Activated naive CD8-positive, alpha-beta T cell treated with anti-CD3 and anti-CD28 coated beads, Interleukin-2, amount 50 U/mL, for 24 hours (primary cell): Measurements from ENCODE around the gene TAS2R50.
"Not testable (repeated sequence)": the region's sequence is repeated elsewhere in the genome, so short reads cannot be mapped to it uniquely, and the experiment has no call there.

Source experiments
- ATAC-seq: fragments of 150-1000 bp; cut with Tn5 transposase; one replicate; pipeline ENCODE4 v1.10.0; 2021
- DNase-seq: peaks from one replicate; pipeline ENCODE4 v3.0.0; 2021
- H3K27ac Mint-ChIP-seq: one replicate; pipeline ENCODE4 v1.8.0; 2021; ENCODE audit warnings: mild to moderate bottlenecking, mixed read lengths
- H3K27me3 Mint-ChIP-seq: one replicate; pipeline ENCODE4 v1.8.0; 2021; ENCODE audit warnings: mixed read lengths
- H3K36me3 Mint-ChIP-seq: one replicate; pipeline ENCODE4 v1.8.0; 2021; ENCODE audit warnings: low read depth, mixed read lengths
- H3K4me1 Mint-ChIP-seq: one replicate; pipeline ENCODE4 v1.8.0; 2021; ENCODE audit warnings: mixed read lengths
- H3K4me3 Mint-ChIP-seq: one replicate; pipeline ENCODE4 v1.8.0; 2021; ENCODE audit warnings: mild to moderate bottlenecking, moderate library complexity, mixed read lengths
- H3K9me3 Mint-ChIP-seq: one replicate; pipeline ENCODE4 v1.8.0; 2021; ENCODE audit warnings: mixed read lengths

TAS2R50 gene

GRCh38 chr12:10986812-10987211 lies at the start of gene TAS2R50:
TSS of gene TAS2R50 (minus strand) at chr12:10986912. CDS start at chr12:10986860, 52 bp downstream.
- peaks cover 36% of the 10 kb centered on the region for H3K4me1 Mint-ChIP-seq
- no peak within 1 kb of the TSS for H3K27ac Mint-ChIP-seq
- no peak for ATAC-seq
- H3K36me3 Mint-ChIP-seq: peaks cover 19% of the 10 kb centered on the region
- H3K27me3 Mint-ChIP-seq: no peaks in the 10 kb centered on the region
- H3K9me3 Mint-ChIP-seq: peaks cover 16% of the 10 kb centered on the region
- no peak for DNase-seq
- no peak within 1 kb of the TSS for H3K4me3 Mint-ChIP-seq

- not testable (repeated sequence) for H3K4me1 Mint-ChIP-seq, H3K4me3 Mint-ChIP-seq, H3K27me3 Mint-ChIP-seq, H3K27ac Mint-ChIP-seq, DNase-seq, H3K9me3 Mint-ChIP-seq
- H3K36me3 Mint-ChIP-seq: peaks cover 29% of the 10 kb centered on the region
- ATAC-seq: peak; percentile 63
These were observed 47.2 kb upstream of the TAS2R50 start for GRCh38 chr12:11033959-11034358.

GRCh38 chr12:11031307-11031706 lies 44.6 kb upstream of the TAS2R50 start, which contains the start of gene TAS2R31:
TSS of gene TAS2R31 (minus strand) at chr12:11031407. CDS start at chr12:11031335, 72 bp downstream.
- DNase-seq (no peak), ATAC-seq (no peak)
- H3K27ac Mint-ChIP-seq: no peak within 1 kb of the TSS
- no peaks in the 10 kb centered on the region for H3K27me3 Mint-ChIP-seq
- H3K4me1 Mint-ChIP-seq: peaks cover 4% of the 10 kb centered on the region
- H3K36me3 Mint-ChIP-seq: peaks cover 36% of the 10 kb centered on the region
- no peaks in the 10 kb centered on the region for H3K9me3 Mint-ChIP-seq
- no peak within 1 kb of the TSS for H3K4me3 Mint-ChIP-seq

- DNase-seq (no peak), ATAC-seq (no peak)
- Mint-ChIP-seq H3K27me3 (no peaks in the 10 kb centered on the region), H3K9me3 (peaks cover 5% of the 10 kb centered on the region), H3K4me3 (no peak overlapping the region), H3K27ac (no peak overlapping the region), H3K4me1 (peaks cover 6% of the 10 kb centered on the region), H3K36me3 (peaks cover 37% of the 10 kb centered on the region)
These were observed 39.4 kb upstream of the TAS2R50 start for GRCh38 chr12:11026118-11026517.

- Mint-ChIP-seq H3K36me3 (peaks cover 34% of the 10 kb centered on the region), H3K27ac (no peak overlapping the region), H3K9me3 (peaks cover 5% of the 10 kb centered on the region), H3K4me1 (peaks cover 6% of the 10 kb centered on the region), H3K4me3 (no peak overlapping the region), H3K27me3 (no peaks in the 10 kb centered on the region)
- no peak for DNase-seq
- ATAC-seq: no peak
These were observed 36.7 kb upstream of the TAS2R50 start for GRCh38 chr12:11023387-11023786.

- no peak within 1 kb of the TSS for H3K4me3 Mint-ChIP-seq
- H3K4me1 Mint-ChIP-seq: peaks cover 6% of the 10 kb centered on the region
- peak within 1 kb of the TSS; percentile 0 for H3K27ac Mint-ChIP-seq
- no peaks in the 10 kb centered on the region for H3K27me3 Mint-ChIP-seq
- H3K36me3 Mint-ChIP-seq: peaks cover 32% of the 10 kb centered on the region
- no peak for ATAC-seq
- DNase-seq: no peak
- peaks cover 5% of the 10 kb centered on the region for H3K9me3 Mint-ChIP-seq
These were observed 35.8 kb upstream of the TAS2R50 start, which contains the start of gene TAS2R19 for GRCh38 chr12:11022520-11022919. TSS of gene TAS2R19 (minus strand) at chr12:11022620. CDS start at chr12:11022571, 49 bp downstream.

GRCh38 chr12:11016937-11017336 lies 30.2 kb upstream of the TAS2R50 start:
- Mint-ChIP-seq H3K27ac (no peak overlapping the region), H3K27me3 (no peaks in the 10 kb centered on the region), H3K4me1 (peaks cover 16% of the 10 kb centered on the region), H3K36me3 (peaks cover 24% of the 10 kb centered on the region), H3K4me3 (no peak overlapping the region), H3K9me3 (no peaks in the 10 kb centered on the region)
- DNase-seq: no peak
- no peak for ATAC-seq

- Mint-ChIP-seq H3K27ac (no peak overlapping the region), H3K4me3 (no peak overlapping the region), H3K9me3 (no peaks in the 10 kb centered on the region), H3K27me3 (no peaks in the 10 kb centered on the region), H3K4me1 (peaks cover 11% of the 10 kb centered on the region), H3K36me3 (peaks cover 22% of the 10 kb centered on the region)
- DNase-seq (no peak), ATAC-seq (no peak)
These were observed 29.2 kb upstream of the TAS2R50 start for GRCh38 chr12:11015775-11016430.

GRCh38 chr12:11014234-11014633 lies 27.5 kb upstream of the TAS2R50 start:
- ATAC-seq (peak; percentile 36), DNase-seq (no peak)
- H3K9me3 Mint-ChIP-seq: no peaks in the 10 kb centered on the region
- peaks cover 26% of the 10 kb centered on the region for H3K36me3 Mint-ChIP-seq
- H3K27me3 Mint-ChIP-seq: no peaks in the 10 kb centered on the region
- H3K27ac Mint-ChIP-seq: peak overlapping the region; percentile 5
- H3K4me3 Mint-ChIP-seq: no peak overlapping the region
- H3K4me1 Mint-ChIP-seq: peaks cover 11% of the 10 kb centered on the region

- DNase-seq (no peak), ATAC-seq (no peak)
- H3K4me3 Mint-ChIP-seq: no peak overlapping the region
- H3K36me3 Mint-ChIP-seq: peaks cover 10% of the 10 kb centered on the region
- H3K4me1 Mint-ChIP-seq: no peaks in the 10 kb centered on the region
- H3K9me3 Mint-ChIP-seq: peaks cover 5% of the 10 kb centered on the region
- no peak overlapping the region for H3K27ac Mint-ChIP-seq
- H3K27me3 Mint-ChIP-seq: no peaks in the 10 kb centered on the region
These were observed 20.9 kb upstream of the TAS2R50 start for GRCh38 chr12:11007608-11008007.

GRCh38 chr12:10998204-10998603 lies 11.5 kb upstream of the TAS2R50 start, which contains the start of gene TAS2R20:
TSS of gene TAS2R20 (minus strand) at chr12:10998304. CDS start at chr12:10997875, 429 bp downstream.
- no peaks in the 10 kb centered on the region for H3K4me1 Mint-ChIP-seq
- H3K4me3 Mint-ChIP-seq: no peak within 1 kb of the TSS
- peaks cover 5% of the 10 kb centered on the region for H3K9me3 Mint-ChIP-seq
- no peaks in the 10 kb centered on the region for H3K27me3 Mint-ChIP-seq
- peaks cover 22% of the 10 kb centered on the region for H3K36me3 Mint-ChIP-seq
- no peak for ATAC-seq
- no peak for DNase-seq
- no peak within 1 kb of the TSS for H3K27ac Mint-ChIP-seq

- Mint-ChIP-seq H3K4me1 (peaks cover 2% of the 10 kb centered on the region), H3K9me3 (peaks cover 16% of the 10 kb centered on the region), H3K27ac (no peak overlapping the region), H3K27me3 (no peaks in the 10 kb centered on the region), H3K36me3 (peaks cover 34% of the 10 kb centered on the region), H3K4me3 (no peak overlapping the region)
- DNase-seq (no peak), ATAC-seq (no peak)
These were observed 7.6 kb upstream of the TAS2R50 start for GRCh38 chr12:10994307-10994706.

- H3K9me3 Mint-ChIP-seq: peaks cover 16% of the 10 kb centered on the region
These were observed 2.4 kb upstream of the TAS2R50 start for GRCh38 chr12:10989107-10989506.

GRCh38 chr12:10982244-10982643 lies 4.5 kb downstream of the TAS2R50 start:
- DNase-seq (no peak), ATAC-seq (peak; percentile 92)
- Mint-ChIP-seq H3K4me1 (peaks cover 32% of the 10 kb centered on the region), H3K4me3 (no peak overlapping the region), H3K36me3 (peaks cover 2% of the 10 kb centered on the region), H3K9me3 (no peaks in the 10 kb centered on the region), H3K27me3 (no peaks in the 10 kb centered on the region), H3K27ac (no peak overlapping the region)

More at GRCh38 chr12:10989107-10989506, 2.4 kb upstream of the TAS2R50 start:
- DNase-seq (no peak), ATAC-seq (peak; percentile 57)
- H3K27ac Mint-ChIP-seq: no peak overlapping the region
- H3K4me3 Mint-ChIP-seq: no peak overlapping the region
- H3K36me3 Mint-ChIP-seq: peaks cover 23% of the 10 kb centered on the region
- H3K27me3 Mint-ChIP-seq: no peaks in the 10 kb centered on the region
- H3K4me1 Mint-ChIP-seq: peaks cover 17% of the 10 kb centered on the region

- Mint-ChIP-seq H3K36me3 (peaks cover 2% of the 10 kb centered on the region), H3K4me1 (no peaks in the 10 kb centered on the region), H3K27ac (no peak overlapping the region), H3K9me3 (no peaks in the 10 kb centered on the region), H3K4me3 (no peak overlapping the region), H3K27me3 (no peaks in the 10 kb centered on the region)
- no peak for ATAC-seq
- DNase-seq: no peak
These were observed 11.7 kb downstream of the TAS2R50 start for GRCh38 chr12:10974965-10975364.
